RWPE1 (cell line): Measurements from ENCODE around the gene PDE11A.

Source experiments
- CTCF ChIA-PET: fragments of 350-600 bp; sonication (Branson Sonifier 250); formaldehyde crosslinking; extraction: SDS; loops from one replicate; lab custom pipeline; 2021; lab: Yijun Ruan, JAX
- POLR2A ChIA-PET: fragments of 400-600 bp; formaldehyde crosslinking; extraction: SDS; loops from one replicate; lab custom pipeline; 2020; ENCODE audit warnings: antibody characterized with exemption; ENCODE audit not compliant: low non-redundant PET; lab: Yijun Ruan, JAX
- DNase-seq: peaks from one replicate; pipeline ENCODE4 v3.0.0; 2012; ENCODE audit warnings: low spot score
- H3K27ac ChIP-seq: fragments of 450-650 bp; 2 replicates; pipeline ENCODE4 v1.5.1; 2017
- CTCF ChIP-seq: fragments of 450-650 bp; conservative IDR thresholded peaks from 2 replicates; pipeline ENCODE4 v1.5.1; 2017; ENCODE audit warnings: low read depth, mild to moderate bottlenecking

Gene PDE11A

DNA sequence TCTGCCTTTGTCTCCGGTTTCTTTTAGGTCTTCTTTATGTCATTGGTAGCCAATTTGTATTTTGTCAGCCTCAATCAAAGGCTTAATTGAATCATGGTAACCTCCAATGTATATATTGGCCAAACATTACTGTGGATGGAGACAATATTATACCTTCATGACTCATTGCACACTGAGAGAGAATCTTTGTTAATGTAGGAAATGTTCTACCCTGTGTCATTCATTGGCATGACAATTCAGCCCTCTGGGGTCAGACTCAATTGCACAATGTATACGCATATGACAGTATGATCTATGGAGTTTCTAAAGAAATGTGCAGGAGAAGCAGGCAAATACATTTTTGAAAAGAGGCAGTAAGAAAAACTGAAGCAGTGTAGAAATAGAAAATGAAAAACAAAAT lies 162.6 kb downstream of the PDE11A start:
- POLR2A ChIA-PET = no interaction called here
- CTCF ChIA-PET = no interaction called here
- DNase-seq = peak; percentile 67
- no peak overlapping the region for H3K27ac ChIP-seq
- no peak for TF ChIP-seq CTCF

DNA sequence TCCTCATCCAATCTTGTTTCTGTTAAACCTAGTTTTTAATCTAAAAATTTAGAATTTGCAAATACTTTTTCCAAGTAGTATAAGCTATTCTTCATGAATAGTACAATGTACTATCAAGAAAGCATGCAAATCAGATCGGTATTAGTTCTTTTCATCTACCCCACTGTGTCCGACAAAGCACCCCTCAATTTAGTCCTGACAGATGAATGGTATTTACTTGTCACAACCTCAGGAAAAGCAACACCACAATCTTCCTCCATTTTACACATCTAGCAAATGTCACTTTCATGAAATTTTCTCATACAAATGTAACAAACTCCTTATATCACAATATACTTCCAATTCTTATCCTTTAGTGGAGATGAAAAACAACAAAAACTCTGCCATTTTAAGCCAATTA lies 163.8 kb downstream of the PDE11A start:
- POLR2A ChIA-PET = no interaction called here
- no peak for TF ChIP-seq CTCF
- no peak for DNase-seq
- no peak overlapping the region for H3K27ac ChIP-seq
- CTCF ChIA-PET = no interaction called here

DNA sequence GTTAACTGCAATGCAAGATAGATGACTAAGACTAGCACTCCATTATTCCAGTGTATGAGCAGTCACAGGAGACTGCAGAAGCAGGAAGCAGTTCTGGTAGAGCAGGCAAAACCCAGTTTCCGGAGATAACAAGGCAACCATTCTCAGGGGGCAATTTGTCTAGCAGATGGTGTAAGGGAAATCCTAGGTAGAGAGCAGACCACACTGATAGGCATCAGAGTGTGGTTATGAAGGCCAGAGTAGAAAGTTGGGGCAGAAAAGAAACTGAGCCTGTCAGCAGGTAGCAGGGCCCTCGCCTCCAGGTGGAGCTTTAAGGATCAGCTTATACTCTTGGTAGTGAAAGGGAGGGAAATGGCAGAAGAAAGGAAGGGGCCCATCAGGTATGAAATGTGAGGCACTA lies 164.4 kb downstream of the PDE11A start:
- DNase-seq = no peak
- CTCF ChIA-PET = no interaction called here
- POLR2A ChIA-PET = no interaction called here
- H3K27ac ChIP-seq = no peak overlapping the region
- TF ChIP-seq CTCF = no peak

DNA sequence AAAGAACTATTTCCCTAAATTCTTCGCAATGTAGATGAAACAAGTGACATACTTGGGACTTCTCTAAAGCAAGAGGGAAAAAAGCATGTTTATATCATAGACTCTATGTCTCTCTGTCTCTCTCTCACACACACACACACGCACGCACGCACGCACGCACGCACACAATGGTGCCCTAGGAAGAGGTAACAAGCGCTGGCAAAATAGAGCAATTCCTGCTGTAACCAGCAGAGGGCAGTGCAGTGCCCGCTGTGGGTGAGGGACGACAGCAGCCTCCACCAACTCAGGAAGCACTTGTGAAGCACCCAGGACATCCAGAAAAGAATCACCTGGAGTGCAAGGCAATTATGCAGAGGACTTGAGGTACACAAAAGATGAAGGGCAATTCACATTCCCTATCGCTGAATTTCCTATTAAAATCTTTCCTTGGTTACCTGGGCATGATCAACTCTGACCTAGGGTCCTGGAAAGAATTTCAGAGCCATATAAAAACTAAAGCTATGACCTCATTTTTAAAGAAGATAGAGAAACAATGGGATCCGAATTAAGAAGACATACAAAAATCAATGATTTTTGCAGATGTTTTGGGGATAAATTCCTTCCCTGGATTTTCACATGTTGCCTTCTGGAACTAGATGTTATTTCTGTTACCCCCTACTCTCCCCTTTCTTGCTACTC lies 166.4 kb downstream of the PDE11A start:
- ChIA-PET POLR2A (no interaction called here), CTCF (interaction anchor here (0.6 to 0.8 kb wide), 4 partner anchors 78 to 798 kb away, joined by 3 to 8 read pairs (median 3); no protein-coding TSS in a partner anchor)
- TF ChIP-seq CTCF = peak; percentile 78
- no peak overlapping the region for H3K27ac ChIP-seq
- DNase-seq = peak; percentile 30

DNA sequence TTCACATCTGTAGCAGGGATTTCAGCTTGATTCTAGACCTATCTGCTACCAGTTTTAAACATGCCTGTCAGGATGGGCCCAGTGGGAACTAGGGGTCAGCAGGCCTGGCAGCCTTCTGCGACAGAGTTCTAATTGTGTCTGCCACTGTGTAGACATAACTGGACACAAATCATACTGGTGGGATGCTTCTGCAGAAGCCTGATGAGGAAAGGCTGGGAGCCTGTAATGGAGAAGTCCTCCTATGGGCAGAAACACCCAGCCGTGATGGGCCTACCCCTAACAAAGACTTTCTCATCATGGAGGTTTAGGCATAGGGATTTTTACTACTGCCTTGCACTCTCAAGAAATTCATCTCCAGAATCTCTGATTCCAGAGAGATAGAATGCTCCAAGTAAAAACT lies 166.9 kb downstream of the PDE11A start:
- no peak for TF ChIP-seq CTCF
- no peak overlapping the region for H3K27ac ChIP-seq
- CTCF ChIA-PET = interaction anchor here (0.9 kb wide), 1 partner anchor 1158 kb away, joined by 3 read pairs; no protein-coding TSS in a partner anchor
- POLR2A ChIA-PET = no interaction called here
- DNase-seq = no peak

GRCh38 chr2:177902395-177903163 lies 170.0 kb downstream of the PDE11A start:
- TF ChIP-seq CTCF = no peak
- H3K27ac ChIP-seq = no peak overlapping the region
- ChIA-PET CTCF (no interaction called here), POLR2A (no interaction called here)
- DNase-seq = no peak
